H9 (cell line): ENCODE data around the gene FXYD7. TPM values are rescaled to one million over a fixed set of nuclear protein-coding genes. Genes with fewer than 3 reads are reported as not detected.

Source experiments
- DNase-seq: peaks from one replicate; pipeline ENCODE4 v3.0.0-alpha.2; 2017
- H2AFZ ChIP-seq: one replicate; pipeline ENCODE4 v1.6.1; 2013; ENCODE audit warnings: mild to moderate bottlenecking, low read length, control low read depth, moderate library complexity
- H2AK5ac ChIP-seq: 2 replicates; pipeline ENCODE4 v1.6.1; 2013; ENCODE audit warnings: low read length, control low read depth, mixed read lengths; ENCODE audit not compliant: insufficient read length
- H2BK120ac ChIP-seq: one replicate; pipeline ENCODE4 v1.6.1; 2013; ENCODE audit warnings: low read depth, mild to moderate bottlenecking, low read length, control low read depth, inconsistent platforms; ENCODE audit not compliant: poor library complexity, severe bottlenecking
- H2BK12ac ChIP-seq: 2 replicates; pipeline ENCODE4 v1.6.1; 2013; ENCODE audit warnings: low read length, control low read depth, mixed read lengths, low read depth; ENCODE audit not compliant: insufficient read length
- H2BK15ac ChIP-seq: 2 replicates; pipeline ENCODE4 v1.6.1; 2013; ENCODE audit warnings: low read depth, low read length, control low read depth
- H2BK20ac ChIP-seq: one replicate; pipeline ENCODE4 v1.6.1; 2013; ENCODE audit warnings: low read depth, mild to moderate bottlenecking, low read length, control low read depth, inconsistent platforms; ENCODE audit not compliant: poor library complexity, severe bottlenecking
- H2BK5ac ChIP-seq: 2 replicates; pipeline ENCODE4 v1.6.1; 2013; ENCODE audit warnings: low read length, control low read depth, mixed read lengths; ENCODE audit not compliant: insufficient read length
- H3K14ac ChIP-seq: 2 replicates; pipeline ENCODE4 v1.6.1; 2013; ENCODE audit warnings: low read length, control low read depth; ENCODE audit not compliant: insufficient read depth
- H3K18ac ChIP-seq: 2 replicates; pipeline ENCODE4 v1.6.1; 2013; ENCODE audit warnings: low read depth, mild to moderate bottlenecking, mixed read lengths, low read length, control low read depth; ENCODE audit not compliant: insufficient read length
- H3K23ac ChIP-seq: 2 replicates; pipeline ENCODE4 v1.6.1; 2013; ENCODE audit warnings: low read length, control low read depth, mixed read lengths, low read depth; ENCODE audit not compliant: insufficient read length
- H3K23me2 ChIP-seq: 2 replicates; pipeline ENCODE4 v1.6.1; 2013; ENCODE audit warnings: low read depth, mild to moderate bottlenecking, mixed read lengths, low read length, control low read depth; ENCODE audit not compliant: insufficient read length, poor library complexity, severe bottlenecking
- H3K27ac ChIP-seq: 2 replicates; pipeline ENCODE4 v1.5.1; 2013; ENCODE audit warnings: low read length, control low read depth, mixed read lengths, low read depth; ENCODE audit not compliant: insufficient read length
- H3K27me3 ChIP-seq: 2 replicates; pipeline ENCODE4 v1.6.1; 2013; ENCODE audit warnings: low read length, control low read depth, inconsistent platforms; ENCODE audit not compliant: insufficient read depth
- H3K4ac ChIP-seq: 2 replicates; pipeline ENCODE4 v1.6.1; 2013; ENCODE audit warnings: low read depth, mild to moderate bottlenecking, control low read depth, inconsistent platforms, low read length, moderate library complexity
- H3K4me1 ChIP-seq: 2 replicates; pipeline ENCODE4 v1.6.1; 2013; ENCODE audit warnings: low read length, control low read depth, inconsistent platforms; ENCODE audit not compliant: insufficient read depth
- H3K4me2 ChIP-seq: 2 replicates; pipeline ENCODE4 v1.6.1; 2013; ENCODE audit warnings: low read length, control low read depth, mixed read lengths; ENCODE audit not compliant: insufficient read length, insufficient read depth
- H3K56ac ChIP-seq: 2 replicates; pipeline ENCODE4 v1.6.1; 2013; ENCODE audit warnings: low read depth, mild to moderate bottlenecking, mixed read lengths, low read length, control low read depth; ENCODE audit not compliant: insufficient read length
- H3K79me1 ChIP-seq: 2 replicates; pipeline ENCODE4 v1.6.1; 2013; ENCODE audit warnings: low read depth, mild to moderate bottlenecking, moderate library complexity, low read length, control low read depth, inconsistent platforms; ENCODE audit not compliant: insufficient read depth, poor library complexity, severe bottlenecking
- H3K79me2 ChIP-seq: 2 replicates; pipeline ENCODE4 v1.6.1; 2013; ENCODE audit warnings: low read length, control low read depth, inconsistent platforms; ENCODE audit not compliant: insufficient read depth
- H3K9ac ChIP-seq: 2 replicates; pipeline ENCODE4 v1.6.1; 2013; ENCODE audit warnings: low read length, control low read depth, mixed read lengths; ENCODE audit not compliant: insufficient read length; ENCODE audit errors: extremely low read depth
- H3K9me3 ChIP-seq: one replicate; pipeline ENCODE4 v1.6.1; 2013; ENCODE audit warnings: low read depth, low read length, inconsistent platforms; ENCODE audit not compliant: control insufficient read depth
- H3T11ph ChIP-seq: one replicate; pipeline ENCODE4 v1.6.1; 2013; ENCODE audit warnings: mild to moderate bottlenecking, low read length, control low read depth, inconsistent platforms
- H4K20me1 ChIP-seq: one replicate; pipeline ENCODE4 v1.6.1; 2013; ENCODE audit not compliant: control insufficient read depth, insufficient read length, insufficient read depth
- H4K5ac ChIP-seq: 2 replicates; pipeline ENCODE4 v1.6.1; 2013; ENCODE audit warnings: low read depth, mild to moderate bottlenecking, mixed read lengths, low read length, control low read depth; ENCODE audit not compliant: insufficient read length
- H4K8ac ChIP-seq: replicated peaks from 2 replicates; pipeline ENCODE4 v1.6.1; 2013; ENCODE audit warnings: low read length, control low read depth, mixed read lengths, low read depth; ENCODE audit not compliant: insufficient read length
- H4K91ac ChIP-seq: 2 replicates; pipeline ENCODE4 v1.6.1; 2013; ENCODE audit warnings: low read depth, mild to moderate bottlenecking, moderate library complexity, mixed read lengths, low read length, control low read depth; ENCODE audit not compliant: insufficient read length
- H3K27ac Mint-ChIP-seq, 3 experiments: 2 replicates in 2 of 3; 3 replicates in 1 of 3; pipeline ENCODE4 v1.8.0; 2020 to 2021; ENCODE audit warnings: mixed read lengths in 3 of 3, mild to moderate bottlenecking in 1 of 3, moderate library complexity in 1 of 3
- H3K27me3 Mint-ChIP-seq: 2 replicates; pipeline ENCODE4 v1.8.0; 2021; ENCODE audit warnings: low read depth, mild to moderate bottlenecking, moderate library complexity, mixed read lengths
- H3K36me3 Mint-ChIP-seq, 3 experiments: 2 replicates in 2 of 3; 3 replicates in 1 of 3; pipeline ENCODE4 v1.8.0; 2020 to 2021; ENCODE audit warnings: low read depth in 3 of 3, mixed read lengths in 3 of 3; ENCODE audit not compliant: insufficient read depth in 1 of 3
- H3K4me1 Mint-ChIP-seq, 2 experiments: 2 replicates each; pipeline ENCODE4 v1.8.0; 2020; ENCODE audit warnings: mixed read lengths in 2 of 2
- H3K4me3 Mint-ChIP-seq, 2 experiments: 2 replicates in 1 of 2; 3 replicates in 1 of 2; pipeline ENCODE4 v1.8.0; 2020 to 2021; ENCODE audit warnings: mild to moderate bottlenecking in 2 of 2, mixed read lengths in 2 of 2, moderate library complexity in 1 of 2
- H3K9me3 Mint-ChIP-seq, 2 experiments: 2 replicates in 1 of 2; 3 replicates in 1 of 2; pipeline ENCODE4 v1.8.0; 2020; ENCODE audit warnings: mild to moderate bottlenecking in 2 of 2, mixed read lengths in 2 of 2, moderate library complexity in 1 of 2
- WGBS: extraction: QIAGEN DNeasy Blood & Tissue Kit; methylation state at CpG from one replicate; pipeline ENCODE4 v1.1.7; 2013; ENCODE audit warnings: missing lambda C conversion rate, low lambda C conversion rate, mixed read lengths; ENCODE audit not compliant: insufficient read length; ENCODE audit errors: extremely low coverage; 5-methylcytosine and 5-hydroxymethylcytosine counted together
- total RNA-seq: library from RNA; stranded (reverse); gene quantifications from 2 replicates; pipeline ENCODE4 v1.2.1, GENCODE V29; 2021
- TF ChIP-seq, protein P1 (sequence below): fragments of 200-600 bp; sonication (generic); conservative IDR thresholded peaks from 3 replicates; pipeline ENCODE4 v1.8.0; 2021; ENCODE audit warnings: antibody characterized with exemption, mild to moderate bottlenecking

Gene FXYD7
- total RNA-seq, 1 experiment from 2014 or later = 9.0 TPM

DNA sequence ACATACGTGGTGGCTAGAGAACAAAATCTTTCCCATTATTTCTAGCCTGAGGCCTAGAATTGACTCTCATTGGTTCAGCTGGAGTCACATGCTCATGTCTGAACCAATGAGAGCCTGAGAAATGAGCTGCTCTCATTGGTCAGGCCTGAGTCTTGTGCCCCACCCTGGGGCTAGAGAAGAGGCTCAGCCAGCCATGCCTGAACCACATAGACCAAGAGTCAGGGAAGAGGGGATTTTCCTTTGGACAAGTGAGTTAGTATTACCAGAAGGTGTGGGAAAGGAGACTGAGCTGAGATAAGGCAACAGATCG, 18.3 kb downstream of the FXYD7 start:
- Histone ChIP-seq H4K20me1 (no peaks in the 10 kb centered on the region), H4K91ac (no peak overlapping the region), H2BK20ac (no peak overlapping the region), H3K4ac (no peak overlapping the region), H3K56ac (no peak overlapping the region), H3K79me1 (no peaks in the 10 kb centered on the region), H3K79me2 (no peaks in the 10 kb centered on the region), H3K4me2 (no peak overlapping the region), H3K27ac (no peak overlapping the region), H2BK15ac (no peak overlapping the region), H3K4me1 (no peaks in the 10 kb centered on the region), H3T11ph (no peak overlapping the region), H2AK5ac (no peak overlapping the region), H3K27me3 (no peaks in the 10 kb centered on the region), H3K18ac (no peak overlapping the region), H4K5ac (no peak overlapping the region), H2BK12ac (no peak overlapping the region), H4K8ac (no peak overlapping the region), H3K23ac (no peak overlapping the region), H2AFZ (no peak overlapping the region), H3K9ac (no peak overlapping the region), H3K14ac (no peak overlapping the region), H3K9me3 (peaks cover 7% of the 10 kb centered on the region), H2BK120ac (no peak overlapping the region), H2BK5ac (no peak overlapping the region), H3K23me2 (no peaks in the 10 kb centered on the region)
- H3K36me3 Mint-ChIP-seq = peaks cover 78 to 91% (median 85%) of the 10 kb centered on the region in 3 experiments
- H3K27me3 Mint-ChIP-seq = no peaks in the 10 kb centered on the region
- no peak overlapping the region for H3K4me3 Mint-ChIP-seq
- peaks cover 3% of the 10 kb centered on the region in 2 experiments for H3K4me1 Mint-ChIP-seq
- no CpG with 5 or more reads among the region's 2 CpGs for WGBS
- TF ChIP-seq, protein P1, sequence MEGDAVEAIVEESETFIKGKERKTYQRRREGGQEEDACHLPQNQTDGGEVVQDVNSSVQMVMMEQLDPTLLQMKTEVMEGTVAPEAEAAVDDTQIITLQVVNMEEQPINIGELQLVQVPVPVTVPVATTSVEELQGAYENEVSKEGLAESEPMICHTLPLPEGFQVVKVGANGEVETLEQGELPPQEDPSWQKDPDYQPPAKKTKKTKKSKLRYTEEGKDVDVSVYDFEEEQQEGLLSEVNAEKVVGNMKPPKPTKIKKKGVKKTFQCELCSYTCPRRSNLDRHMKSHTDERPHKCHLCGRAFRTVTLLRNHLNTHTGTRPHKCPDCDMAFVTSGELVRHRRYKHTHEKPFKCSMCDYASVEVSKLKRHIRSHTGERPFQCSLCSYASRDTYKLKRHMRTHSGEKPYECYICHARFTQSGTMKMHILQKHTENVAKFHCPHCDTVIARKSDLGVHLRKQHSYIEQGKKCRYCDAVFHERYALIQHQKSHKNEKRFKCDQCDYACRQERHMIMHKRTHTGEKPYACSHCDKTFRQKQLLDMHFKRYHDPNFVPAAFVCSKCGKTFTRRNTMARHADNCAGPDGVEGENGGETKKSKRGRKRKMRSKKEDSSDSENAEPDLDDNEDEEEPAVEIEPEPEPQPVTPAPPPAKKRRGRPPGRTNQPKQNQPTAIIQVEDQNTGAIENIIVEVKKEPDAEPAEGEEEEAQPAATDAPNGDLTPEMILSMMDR = no peak
- no peak overlapping the region for H3K27ac Mint-ChIP-seq
- no peak for DNase-seq
- peaks cover 9 to 23% of the 10 kb centered on the region in 2 experiments for H3K9me3 Mint-ChIP-seq
